Esophagus mucosa (tissue), 1 donor: ENCODE data around the gene EHMT2. TPM values are rescaled to one million over a fixed set of nuclear protein-coding genes. Genes with fewer than 3 reads are reported as not detected.
A peak's percentile ranks its signal among the peaks of the same experiment; 100 is the strongest.
"Not testable (repeated sequence)": the region's sequence is repeated elsewhere in the genome, so short reads cannot be mapped to it uniquely, and the experiment has no call there.

ENCODE experiments used
- ATAC-seq: fragments of 200-7000 bp; cut with Tn5 transposase; one replicate; pipeline ENCODE4 v1.9.1; 2020
- total RNA-seq: library from RNA; stranded (reverse); gene quantifications from one replicate; pipeline ENCODE4 v1.2.4, GENCODE V29; 2023
- donor health status: DM: yes; HTN: yes; CAD: no.

EHMT2 gene
- total RNA-seq, 1 donor from 2014 or later = 28.2 TPM

DNA sequence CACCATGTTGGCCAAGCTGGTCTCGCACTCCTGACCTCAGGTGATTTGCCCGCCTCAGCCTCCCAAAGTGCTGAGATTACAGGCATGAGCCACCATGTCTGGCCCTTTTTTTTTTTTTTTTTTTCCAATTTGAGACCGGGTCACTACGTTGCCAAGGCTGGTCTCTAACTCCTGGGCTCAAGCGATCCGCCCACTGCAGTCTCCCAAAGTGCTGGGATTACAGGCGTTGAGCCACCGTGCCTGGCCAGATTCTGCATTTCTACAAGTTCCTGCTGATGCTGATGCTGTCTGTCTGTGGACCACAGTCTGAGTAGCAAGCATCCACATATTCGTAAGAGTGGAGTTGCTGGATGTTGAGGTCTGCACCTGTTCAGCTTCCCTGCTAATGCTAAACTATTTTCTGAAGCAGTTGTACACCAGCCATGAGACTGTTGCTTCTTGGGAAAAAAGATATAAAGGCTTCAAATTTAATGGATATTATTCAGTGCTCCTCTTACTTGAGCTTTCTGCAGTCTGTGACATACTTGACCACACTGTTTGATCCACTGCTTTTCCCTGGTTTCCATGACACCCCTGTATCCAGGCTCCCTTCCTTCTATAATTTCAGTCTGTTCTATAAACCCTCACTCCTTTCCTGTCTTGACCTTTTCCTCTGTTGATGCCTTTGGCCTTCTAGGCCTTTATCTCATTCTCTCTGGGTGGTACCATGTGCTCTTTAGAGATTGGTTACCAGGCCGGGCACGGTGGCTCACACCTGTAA, 14.5 kb upstream of the EHMT2 start:
- ATAC-seq = no peak

DNA sequence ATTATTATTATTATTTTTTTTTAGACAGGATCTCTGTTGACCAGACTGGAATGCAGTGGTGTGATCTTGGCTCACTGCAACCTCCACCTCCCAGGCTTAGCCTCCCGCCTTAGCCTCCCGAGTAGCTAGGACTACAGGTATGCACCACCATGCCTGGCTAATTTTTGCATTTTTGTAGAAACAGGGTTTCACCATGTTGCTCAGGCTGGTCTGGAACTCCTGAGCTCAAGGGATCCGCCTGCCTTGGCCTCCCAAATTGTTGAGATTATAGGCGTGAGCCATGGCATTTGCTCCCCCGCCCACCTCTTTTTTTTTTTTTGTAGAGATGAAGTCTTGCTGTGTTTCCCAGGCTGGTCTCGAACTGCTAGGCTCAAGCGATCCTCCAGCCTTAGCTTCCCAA, 11.8 kb upstream of the EHMT2 start:
- not testable (repeated sequence) for ATAC-seq

DNA sequence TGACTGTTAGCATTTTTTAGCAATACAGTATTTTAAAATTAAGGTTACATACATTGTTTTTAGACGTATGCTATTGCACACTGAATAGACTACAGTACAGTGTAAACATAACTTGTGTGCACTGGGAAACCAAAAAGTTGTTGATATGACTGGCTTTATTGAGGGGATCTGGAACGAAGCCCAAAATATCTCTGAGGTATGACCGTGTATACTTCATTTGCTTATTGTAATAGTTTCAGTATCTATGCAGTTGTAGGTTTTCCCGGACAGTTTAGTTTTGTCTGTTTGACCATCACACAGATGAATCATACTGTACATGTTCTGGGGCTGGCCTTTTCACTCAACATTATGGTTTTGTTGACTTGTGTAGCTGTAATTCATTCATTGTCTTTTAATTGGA, 11.3 kb upstream of the EHMT2 start:
- ATAC-seq = peak; percentile 43

GRCh38 chr6:31908255-31908654, 10.8 kb upstream of the EHMT2 start:
- ATAC-seq = not testable (repeated sequence)

DNA sequence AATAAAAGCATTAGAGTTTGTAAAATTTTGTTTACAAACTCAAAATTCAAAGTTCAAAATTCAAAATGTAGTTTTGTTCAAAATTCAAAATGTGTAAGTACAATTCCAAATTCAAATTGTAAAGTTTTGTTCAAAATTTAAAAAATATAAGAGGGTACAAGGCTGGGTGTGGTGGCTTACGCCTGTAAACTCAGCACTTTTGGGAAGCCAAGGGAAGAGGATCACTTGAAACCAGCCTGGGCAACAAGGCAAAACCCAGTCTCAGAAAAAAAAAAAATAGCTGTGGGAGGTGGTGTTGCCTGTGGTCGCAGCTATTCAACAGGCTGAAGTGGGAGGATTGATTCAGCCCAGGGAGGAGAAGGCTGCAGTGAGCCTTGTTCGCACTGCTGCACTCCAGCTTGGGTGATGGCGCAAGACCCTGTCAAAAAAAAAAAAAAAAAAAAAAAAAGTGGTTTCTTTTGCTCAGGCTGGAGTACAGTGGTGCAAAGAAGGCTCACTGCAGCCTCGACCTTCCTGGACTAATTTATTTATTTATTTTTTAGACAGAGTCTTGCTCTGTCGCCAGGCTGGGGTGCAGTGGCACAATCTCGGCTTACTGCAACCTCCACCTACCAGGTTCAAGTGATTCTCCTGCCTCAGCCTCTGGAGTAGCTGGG, 9.8 kb upstream of the EHMT2 start:
- no peak for ATAC-seq

GRCh38 chr6:31906727-31907126, 9.2 kb upstream of the EHMT2 start:
- not testable (repeated sequence) for ATAC-seq

DNA sequence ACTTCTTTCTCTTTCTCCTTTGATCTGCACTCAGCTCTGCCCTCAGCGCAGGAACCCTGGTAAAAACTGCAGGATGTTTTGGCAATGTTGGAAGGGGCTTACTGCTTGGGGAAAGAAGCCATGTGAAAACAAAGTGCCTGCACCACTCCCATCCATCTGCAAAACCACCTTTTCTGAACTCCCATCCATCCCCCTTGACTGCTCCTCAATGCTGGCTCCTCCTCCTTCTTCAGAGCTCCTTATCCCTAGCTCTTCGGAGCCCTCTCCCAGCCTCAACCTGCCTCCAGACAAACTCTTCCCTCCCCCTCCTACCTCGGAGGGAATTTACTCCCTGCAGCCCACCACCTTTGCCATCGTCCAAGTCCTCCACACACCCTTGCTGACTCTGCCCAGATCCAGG, 8.6 kb upstream of the EHMT2 start:
- ATAC-seq = no peak

DNA sequence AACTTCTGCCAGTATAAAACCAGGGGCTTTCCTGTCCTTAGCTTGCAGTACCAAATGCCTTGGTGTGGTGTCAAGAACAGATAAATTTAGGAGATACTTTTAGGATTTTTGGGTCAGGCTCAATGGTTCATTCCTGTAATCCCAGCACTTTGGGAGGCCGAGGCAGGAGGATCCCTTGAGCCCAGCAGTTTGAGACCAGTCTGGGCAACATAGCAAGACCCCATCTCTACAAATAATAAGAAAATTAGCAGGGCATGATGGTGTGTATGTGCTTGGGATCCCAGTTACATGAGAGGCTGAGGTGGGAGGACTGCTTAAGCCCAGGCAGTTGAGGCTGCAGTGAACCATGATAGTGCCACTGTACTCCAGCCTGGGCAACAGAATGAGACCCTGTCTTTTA, 7.5 kb upstream of the EHMT2 start:
- ATAC-seq = no peak

DNA sequence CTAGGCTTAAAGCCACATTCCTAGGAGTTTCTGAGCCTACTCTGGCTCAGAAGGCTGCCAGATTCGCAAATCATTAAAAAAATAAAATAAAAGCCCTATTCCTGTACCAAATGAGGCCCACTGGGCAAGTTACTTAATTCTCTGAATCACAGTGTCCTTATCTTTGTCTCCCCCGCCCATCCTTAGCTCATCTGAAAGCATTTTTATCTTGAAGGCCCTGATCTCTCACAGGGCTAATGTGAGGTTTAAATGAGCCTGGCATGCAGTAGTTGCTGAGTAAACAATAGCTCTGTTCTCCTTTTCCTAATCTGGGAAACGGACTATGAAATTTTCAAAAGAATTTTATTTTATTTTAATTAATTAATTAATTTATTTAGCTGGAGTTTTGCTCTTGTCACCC, 6.5 kb upstream of the EHMT2 start:
- ATAC-seq = no peak

DNA sequence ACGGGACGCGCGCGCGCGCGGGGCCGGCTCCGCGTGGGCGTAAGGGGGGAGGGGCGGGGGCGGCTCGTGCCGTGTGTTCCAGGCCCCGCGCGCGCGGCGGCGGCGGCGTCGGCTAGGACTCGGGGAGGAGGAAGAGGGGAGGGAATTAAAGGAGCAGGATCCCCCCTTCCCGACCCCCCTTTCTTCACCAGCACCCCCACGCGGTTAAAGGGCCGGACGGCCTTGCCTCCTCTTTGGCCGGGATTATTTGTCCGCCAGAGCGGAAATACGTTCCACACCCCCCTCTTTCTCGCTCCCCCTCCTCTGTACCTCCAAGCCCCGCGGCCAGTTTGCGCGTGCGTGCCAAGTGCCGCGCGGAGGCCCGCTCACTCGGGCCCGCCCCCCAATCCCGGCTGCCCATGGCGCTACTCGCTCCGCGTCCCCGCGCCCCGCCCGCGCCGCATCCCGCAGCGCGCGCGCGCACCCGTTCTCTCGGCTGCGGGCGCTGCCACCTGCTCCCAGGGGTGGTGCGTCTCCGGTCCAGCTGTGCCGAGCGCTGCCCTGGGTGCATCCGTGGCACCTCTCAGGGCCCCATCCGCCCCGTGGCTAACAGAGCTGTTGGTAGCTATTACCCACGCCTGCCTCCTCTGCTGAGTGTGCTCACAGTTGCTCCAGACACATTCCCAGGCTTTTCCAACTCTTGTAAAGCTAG, 4.6 kb upstream of the EHMT2 start, which contains the start of gene ZBTB12:
Gene ZBTB12, minus strand, starts transcription at position 134 of the 691 bp plus-strand sequence. CDS start 781 bp downstream, outside the sequence.
- peak; percentile 48 for ATAC-seq

DNA sequence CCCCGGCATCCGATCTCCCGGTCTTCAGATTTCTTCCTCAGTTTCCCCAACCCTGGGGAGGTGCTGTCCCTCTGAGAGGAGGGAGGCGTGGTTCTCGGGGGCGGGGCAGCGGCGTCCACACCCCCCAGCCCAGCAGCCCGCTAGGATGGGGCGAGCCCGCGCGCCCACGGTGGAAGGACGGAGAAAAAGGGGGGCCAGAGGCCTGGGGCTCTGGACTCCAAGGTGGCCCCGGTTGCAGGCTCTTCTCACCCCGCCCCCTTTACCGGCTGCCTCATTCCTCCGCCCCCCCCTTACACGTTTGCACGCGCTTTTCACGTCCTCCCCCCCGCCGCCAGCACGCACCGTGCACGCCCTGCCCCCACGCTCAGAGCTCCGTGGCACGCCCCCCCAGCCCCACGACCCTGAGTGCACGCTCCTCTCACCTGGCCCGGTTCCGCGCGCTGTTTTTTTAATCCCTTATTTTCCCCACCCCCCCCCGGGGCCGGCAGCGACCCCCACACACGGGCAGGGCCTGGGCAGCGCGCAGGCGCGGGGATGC, 4.0 kb upstream of the EHMT2 start:
- peak; percentile 20 for ATAC-seq

- ATAC-seq = peak; percentile 5
Measured at GRCh38 chr6:31900917-31901414, 3.5 kb upstream of the EHMT2 start.

GRCh38 chr6:31899882-31900722, 2.6 kb upstream of the EHMT2 start:
- ATAC-seq = no peak

DNA sequence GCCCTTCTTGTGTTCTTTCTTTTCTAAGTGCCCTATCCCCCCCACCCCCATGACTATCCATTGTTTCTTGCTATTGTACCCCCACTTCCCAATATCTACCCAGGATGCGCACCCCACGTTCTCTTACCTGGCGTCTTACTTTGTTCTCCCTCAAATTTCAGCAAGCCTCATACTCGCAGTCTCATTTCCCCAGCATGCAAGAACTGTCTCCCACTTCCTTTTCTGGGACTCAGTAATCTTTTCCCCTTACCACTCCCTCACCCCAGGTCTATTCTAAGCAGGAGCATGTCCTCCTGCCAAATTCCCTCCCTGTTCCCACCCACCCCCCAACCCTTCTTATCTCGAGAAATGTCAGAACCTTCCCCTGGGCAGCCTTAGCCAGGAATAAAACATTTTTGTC, 1.7 kb upstream of the EHMT2 start:
- ATAC-seq = no peak

DNA sequence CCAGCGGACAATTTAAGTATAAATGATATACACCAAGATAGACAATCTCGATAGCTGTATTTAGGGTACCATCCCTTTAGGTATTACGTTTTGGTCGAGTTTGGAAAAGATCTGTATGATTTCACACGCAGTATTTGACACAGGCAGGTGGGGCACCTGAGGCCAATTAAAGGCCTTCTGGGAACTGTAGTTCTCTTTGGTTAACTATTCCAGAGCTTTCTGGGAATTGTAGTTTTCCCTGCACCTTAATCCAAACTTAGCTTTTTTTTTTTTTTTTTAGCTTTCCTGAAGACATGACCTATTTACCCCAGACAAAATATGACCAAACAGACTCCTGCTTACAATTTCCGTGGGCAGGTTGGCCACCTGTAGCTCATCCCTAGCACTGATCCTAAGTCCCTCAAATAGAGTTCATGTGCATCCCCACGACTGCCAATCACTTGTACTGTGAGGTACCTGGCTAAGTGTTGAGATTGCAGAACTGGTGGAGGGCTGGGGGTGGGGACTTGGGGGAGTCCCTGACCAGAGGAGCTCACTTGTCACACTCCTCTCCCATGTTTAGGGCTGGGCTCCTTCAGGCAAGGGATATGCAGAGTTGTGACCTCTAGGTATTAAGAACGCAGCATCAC, 999 bp upstream of the EHMT2 start:
- peak; percentile 25 for ATAC-seq

- no peak for ATAC-seq
Measured at GRCh38 chr6:31896856-31897611, 464 bp downstream of the EHMT2 start.

DNA sequence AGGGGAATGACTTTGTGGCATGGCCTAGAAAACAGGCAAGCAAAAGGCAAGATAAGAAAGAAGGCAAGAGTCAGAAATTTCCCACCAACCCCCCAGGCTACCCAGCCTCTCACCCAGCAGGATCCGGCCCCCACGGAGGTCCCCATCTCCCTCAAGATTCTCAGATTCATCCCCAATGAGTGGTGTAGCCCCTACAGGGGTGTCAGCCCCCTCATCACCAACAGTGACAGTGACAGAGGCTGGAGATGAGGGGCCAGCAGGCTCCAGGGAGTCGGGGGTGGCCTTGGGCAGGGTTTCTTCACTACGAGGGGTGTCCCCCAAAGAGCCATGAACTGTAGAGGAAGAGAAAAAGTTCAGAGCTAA, 1.0 kb downstream of the EHMT2 start:
- no peak for ATAC-seq

DNA sequence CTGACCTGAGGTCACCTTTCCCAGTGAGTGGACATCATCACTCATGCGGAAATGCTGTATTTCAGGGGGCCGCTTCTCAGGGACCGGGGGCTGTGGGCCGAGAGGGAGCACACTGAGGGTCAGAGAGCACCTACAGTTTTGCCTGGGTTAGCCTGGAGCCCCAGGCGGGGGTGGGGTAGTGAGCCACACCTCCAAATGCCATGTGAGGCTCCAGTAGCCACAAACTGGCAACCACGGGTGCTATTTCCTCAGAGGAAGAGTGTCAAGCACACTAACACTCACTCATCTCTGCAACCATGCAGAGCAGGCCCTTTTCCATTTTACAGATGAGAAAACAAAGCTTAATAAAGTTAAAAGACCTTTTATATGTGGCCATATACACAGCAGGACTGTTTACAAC, 4.7 kb downstream of the EHMT2 start:
- ATAC-seq = no peak

GRCh38 chr6:31889331-31889972, 8.0 kb downstream of the EHMT2 start:
- no peak for ATAC-seq
